Loucy (cell line): ENCODE results near the gene TIMM10.

ENCODE experiments used
- H2AFZ ChIP-seq: fragments of 200-600 bp; sonication (generic); 2 replicates; pipeline ENCODE4 v1.6.0; 2016; ENCODE audit warnings: antibody characterized with exemption, mild to moderate bottlenecking, low read length, moderate library complexity
- H3F3A ChIP-seq: fragments of 200-600 bp; 2 replicates; pipeline ENCODE4 v1.6.0; 2016; ENCODE audit warnings: antibody characterized with exemption, low read depth, mild to moderate bottlenecking
- H3K27me3 ChIP-seq: fragments of 200-600 bp; sonication (generic); 2 replicates; pipeline ENCODE4 v1.6.1; 2014; ENCODE audit warnings: low read length, mild to moderate bottlenecking; ENCODE audit not compliant: insufficient read depth, poor library complexity, severe bottlenecking
- H3K36me3 ChIP-seq: fragments of 200-600 bp; sonication (generic); 2 replicates; pipeline ENCODE4 v1.6.1; 2016; ENCODE audit warnings: low read length; ENCODE audit not compliant: insufficient read depth
- H3K4me1 ChIP-seq: fragments of 200-600 bp; sonication (generic); 2 replicates; pipeline ENCODE4 v1.5.1; 2014; ENCODE audit warnings: low read length, mild to moderate bottlenecking; ENCODE audit not compliant: insufficient read depth, poor library complexity, severe bottlenecking
- H3K4me2 ChIP-seq: fragments of 200-600 bp; sonication (generic); 2 replicates; pipeline ENCODE4 v1.6.0; 2014; ENCODE audit warnings: antibody characterized with exemption, low read length, low read depth, mild to moderate bottlenecking; ENCODE audit not compliant: poor library complexity, severe bottlenecking
- H3K4me3 ChIP-seq: fragments of 200-600 bp; sonication (generic); 2 replicates; pipeline ENCODE4 v1.5.1; 2014; ENCODE audit warnings: low read length, mild to moderate bottlenecking, mixed read lengths; ENCODE audit not compliant: poor library complexity, severe bottlenecking
- H3K79me2 ChIP-seq: fragments of 200-600 bp; sonication (generic); 2 replicates; pipeline ENCODE4 v1.6.1; 2014; ENCODE audit warnings: low read length; ENCODE audit not compliant: insufficient read depth
- H3K9ac ChIP-seq: fragments of 200-600 bp; sonication (generic); 2 replicates; pipeline ENCODE4 v1.6.0; 2014; ENCODE audit warnings: mild to moderate bottlenecking, low read depth, low read length, moderate library complexity; ENCODE audit not compliant: poor library complexity, severe bottlenecking
- H3K9me2 ChIP-seq: fragments of 200-600 bp; sonication (generic); replicated peaks from 2 replicates; pipeline ENCODE4 v1.6.1; 2016; ENCODE audit warnings: low read depth, low read length, mixed read lengths
- H3K9me3 ChIP-seq: fragments of 200-600 bp; sonication (generic); 2 replicates; pipeline ENCODE4 v1.6.1; 2014; ENCODE audit warnings: mild to moderate bottlenecking, antibody characterized with exemption, low read length, low read depth; ENCODE audit not compliant: insufficient read depth
- H4K20me1 ChIP-seq: fragments of 200-600 bp; sonication (generic); 2 replicates; pipeline ENCODE4 v1.6.0; 2014; ENCODE audit warnings: antibody characterized with exemption, low read length, mild to moderate bottlenecking; ENCODE audit not compliant: insufficient read depth, poor library complexity, severe bottlenecking
- EZH2phosphoT487 ChIP-seq: fragments of 200-600 bp; IDR thresholded peaks from 2 replicates; pipeline ENCODE4 v1.6.1; 2018; ENCODE audit warnings: antibody characterized with exemption, mild to moderate bottlenecking, moderate library complexity, borderline replicate concordance
- TF ChIP-seq, protein P1 (sequence below): fragments of 200-600 bp; sonication (generic); conservative IDR thresholded peaks from 2 replicates; pipeline ENCODE4 v1.5.1; 2014; ENCODE audit warnings: mild to moderate bottlenecking, antibody characterized with exemption, low read length

TIMM10 gene

DNA sequence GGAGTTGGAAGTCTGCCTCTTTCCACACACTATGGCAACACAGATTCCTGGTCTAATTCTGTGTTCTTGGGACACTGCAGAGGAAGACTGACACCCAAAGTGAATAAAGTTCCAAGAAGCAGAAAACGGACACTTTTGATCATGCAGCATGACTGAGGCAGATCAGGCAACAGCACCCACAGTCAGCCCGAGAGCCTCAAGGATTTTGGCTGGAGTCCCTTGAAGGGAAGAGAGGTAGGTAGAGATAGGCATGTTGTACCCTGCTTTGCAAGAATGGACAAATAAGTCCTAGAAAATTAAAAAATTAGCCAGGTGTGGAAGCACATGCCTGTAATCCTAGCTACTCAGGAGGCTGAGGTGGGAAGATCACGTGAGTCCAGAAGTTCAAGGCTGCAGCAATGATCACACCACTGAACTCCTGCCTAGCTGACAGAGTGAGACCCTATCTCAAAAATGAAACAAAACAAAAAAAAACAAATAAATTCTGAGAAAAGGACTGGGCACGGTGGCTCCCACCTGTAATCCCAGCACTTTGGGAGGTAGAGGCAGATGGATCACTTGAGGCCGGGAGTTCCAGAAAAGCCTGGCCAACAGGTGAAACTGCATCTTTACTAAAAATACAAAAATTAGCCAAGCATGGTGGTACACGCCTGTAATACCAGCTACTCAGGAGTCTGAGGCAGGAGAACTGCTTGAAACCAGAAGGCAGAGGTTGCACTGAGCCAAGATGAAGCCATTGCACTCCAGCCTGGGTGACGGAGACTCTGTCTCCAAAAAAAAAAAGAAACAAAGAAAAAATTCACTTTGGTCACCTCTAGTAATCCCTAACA is 22.0 kb downstream of the TIMM10 start:
- no peak overlapping the region for H3K9ac ChIP-seq
- H3K27me3 ChIP-seq, result no peaks in the 10 kb centered on the region
- H2AFZ ChIP-seq, result no peak overlapping the region
- H3K4me1 ChIP-seq, result peaks cover 28% of the 10 kb centered on the region
- no peak overlapping the region for H3K4me3 ChIP-seq
- no peak overlapping the region for H3K4me2 ChIP-seq
- peaks cover 4% of the 10 kb centered on the region for H4K20me1 ChIP-seq
- peaks cover 12% of the 10 kb centered on the region; the same call in 1 of the 2 replicates for H3K79me2 ChIP-seq
- no peaks in the 10 kb centered on the region for H3K36me3 ChIP-seq
- 0 out of 2 replicates have a peak, but pooled peaks cover 10% of the 10 kb centered on the region for H3F3A ChIP-seq
- H3K9me3 ChIP-seq, result no peaks in the 10 kb centered on the region
- TF ChIP-seq, protein P1, sequence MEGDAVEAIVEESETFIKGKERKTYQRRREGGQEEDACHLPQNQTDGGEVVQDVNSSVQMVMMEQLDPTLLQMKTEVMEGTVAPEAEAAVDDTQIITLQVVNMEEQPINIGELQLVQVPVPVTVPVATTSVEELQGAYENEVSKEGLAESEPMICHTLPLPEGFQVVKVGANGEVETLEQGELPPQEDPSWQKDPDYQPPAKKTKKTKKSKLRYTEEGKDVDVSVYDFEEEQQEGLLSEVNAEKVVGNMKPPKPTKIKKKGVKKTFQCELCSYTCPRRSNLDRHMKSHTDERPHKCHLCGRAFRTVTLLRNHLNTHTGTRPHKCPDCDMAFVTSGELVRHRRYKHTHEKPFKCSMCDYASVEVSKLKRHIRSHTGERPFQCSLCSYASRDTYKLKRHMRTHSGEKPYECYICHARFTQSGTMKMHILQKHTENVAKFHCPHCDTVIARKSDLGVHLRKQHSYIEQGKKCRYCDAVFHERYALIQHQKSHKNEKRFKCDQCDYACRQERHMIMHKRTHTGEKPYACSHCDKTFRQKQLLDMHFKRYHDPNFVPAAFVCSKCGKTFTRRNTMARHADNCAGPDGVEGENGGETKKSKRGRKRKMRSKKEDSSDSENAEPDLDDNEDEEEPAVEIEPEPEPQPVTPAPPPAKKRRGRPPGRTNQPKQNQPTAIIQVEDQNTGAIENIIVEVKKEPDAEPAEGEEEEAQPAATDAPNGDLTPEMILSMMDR, result no peak
- TF ChIP-seq EZH2phosphoT487, result no peak
- no peaks in the 10 kb centered on the region for H3K9me2 ChIP-seq

DNA sequence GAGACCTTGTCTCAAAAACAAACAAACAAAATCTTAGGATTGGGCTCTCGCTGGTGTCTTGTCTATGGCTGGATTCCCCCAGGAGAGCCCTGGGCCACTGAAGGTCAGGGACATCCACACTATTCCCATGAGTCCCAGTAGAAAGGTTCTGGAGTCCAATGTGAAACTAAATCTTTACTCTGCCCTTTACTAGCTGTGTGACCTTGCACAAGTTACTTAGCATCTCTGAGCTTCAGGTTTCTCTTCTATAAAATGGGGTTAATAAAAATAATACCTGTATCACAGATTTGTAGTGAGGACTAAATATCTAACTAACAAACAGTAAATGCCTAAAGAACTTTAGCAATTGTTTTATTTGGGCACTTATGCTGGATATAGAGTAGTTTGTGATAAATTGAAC is 24.0 kb downstream of the TIMM10 start:
- Histone ChIP-seq H3K9ac (no peak overlapping the region), H3K9me3 (no peaks in the 10 kb centered on the region), H4K20me1 (no peaks in the 10 kb centered on the region), H3K4me1 (peaks cover 8% of the 10 kb centered on the region), H3K9me2 (no peaks in the 10 kb centered on the region), H3K79me2 (peaks cover 9% of the 10 kb centered on the region; the same call in 1 of the 2 replicates), H3K4me3 (no peak overlapping the region), H2AFZ (no peak overlapping the region), H3K27me3 (no peaks in the 10 kb centered on the region), H3F3A (no peaks in the 10 kb centered on the region), H3K36me3 (no peaks in the 10 kb centered on the region), H3K4me2 (no peak overlapping the region)
- TF ChIP-seq EZH2phosphoT487, result no peak
- TF ChIP-seq, protein P1, result no peak

DNA sequence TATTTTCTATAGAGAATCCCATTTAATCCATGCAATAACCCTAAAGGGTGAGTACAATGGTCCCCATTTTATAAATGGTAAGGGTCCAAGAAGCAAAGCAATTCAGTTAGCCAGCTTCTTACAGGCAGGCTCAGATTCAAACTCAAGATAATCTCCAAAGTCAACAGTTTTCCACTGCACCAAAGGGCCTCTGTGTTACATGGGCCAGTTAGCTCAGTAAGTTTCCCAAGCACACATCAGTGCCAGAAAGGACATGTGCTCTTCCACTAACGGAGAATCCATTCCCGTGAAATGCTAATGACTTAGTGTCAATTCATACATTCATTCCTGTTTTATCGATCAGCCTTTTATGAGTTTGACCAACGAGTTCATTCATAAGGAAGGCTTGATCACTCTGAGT is 26.0 kb downstream of the TIMM10 start:
- peaks cover 3% of the 10 kb centered on the region for H3K4me1 ChIP-seq
- H3F3A ChIP-seq, result no peaks in the 10 kb centered on the region
- no peak overlapping the region for H3K4me3 ChIP-seq
- TF ChIP-seq, protein P1, result no peak
- no peak for TF ChIP-seq EZH2phosphoT487
- no peaks in the 10 kb centered on the region for H4K20me1 ChIP-seq
- no peak overlapping the region for H2AFZ ChIP-seq
- no peaks in the 10 kb centered on the region for H3K9me2 ChIP-seq
- no peaks in the 10 kb centered on the region for H3K27me3 ChIP-seq
- H3K36me3 ChIP-seq, result peaks cover 14% of the 10 kb centered on the region; the same call in 1 of the 2 replicates
- no peaks in the 10 kb centered on the region for H3K9me3 ChIP-seq
- no peak overlapping the region for H3K4me2 ChIP-seq
- H3K9ac ChIP-seq, result no peak overlapping the region
- H3K79me2 ChIP-seq, result peaks cover 3% of the 10 kb centered on the region; the same call in 1 of the 2 replicates
